IMR-90 (cell line): ENCODE data around the gene BLMH. TPM values are rescaled to one million over a fixed set of nuclear protein-coding genes. Genes with fewer than 3 reads are reported as not detected.

Source experiments
- ATAC-seq: fragments of 200-7000 bp; cut with Tn5 transposase; 2 replicates; pipeline ENCODE4 v1.9.1; 2020; ENCODE audit warnings: low read depth, mild to moderate bottlenecking, moderate library complexity
- BruUV-seq: library from RNA; stranded (reverse); fragments of 400-500 nt; replicated peaks from 2 replicates; lab custom pipeline; 2021; lab: Mats Ljungman, UMichigan
- CTCF ChIA-PET: fragments of 300-600 bp; formaldehyde crosslinking; extraction: SDS; loops from one replicate; lab custom pipeline; 2021; ENCODE audit warnings: antibody characterized with exemption; lab: Yijun Ruan, JAX
- POLR2A ChIA-PET: fragments of 300-600 bp; sonication (Branson Sonifier 250); formaldehyde crosslinking; loops from one replicate; lab custom pipeline; 2022; ENCODE audit warnings: antibody characterized with exemption; ENCODE audit not compliant: unreplicated experiment; lab: Charles Lee
- DNase-seq: peaks from one replicate; pipeline ENCODE4 v3.0.0; 2013
- H2AFZ ChIP-seq: replicated peaks from 2 replicates; pipeline ENCODE3; 2013; ENCODE audit warnings: low read length, mild to moderate bottlenecking; ENCODE audit not compliant: poor library complexity
- H2AK5ac ChIP-seq: 2 replicates; pipeline ENCODE4 v1.6.1; 2013; ENCODE audit warnings: low read depth, low read length, inconsistent platforms
- H2AK9ac ChIP-seq: replicated peaks from 2 replicates; pipeline ENCODE3; 2013; ENCODE audit warnings: mild to moderate bottlenecking, low read depth, low read length, moderate library complexity; ENCODE audit not compliant: poor library complexity
- H2BK120ac ChIP-seq: 2 replicates; pipeline ENCODE4 v1.6.1; 2013; ENCODE audit warnings: low read depth, low read length, inconsistent platforms
- H2BK15ac ChIP-seq: 3 replicates; pipeline ENCODE4 v1.6.1; 2013; ENCODE audit warnings: low read depth, low read length, inconsistent platforms
- H2BK20ac ChIP-seq: 2 replicates; pipeline ENCODE4 v1.6.1; 2013; ENCODE audit warnings: low read depth, mild to moderate bottlenecking, inconsistent platforms, low read length, moderate library complexity
- H2BK5ac ChIP-seq: 2 replicates; pipeline ENCODE4 v1.6.1; 2013; ENCODE audit warnings: mild to moderate bottlenecking, low read depth, low read length, inconsistent platforms; ENCODE audit not compliant: poor library complexity, severe bottlenecking
- H3K14ac ChIP-seq: replicated peaks from 2 replicates; pipeline ENCODE4 v1.6.1; 2013; ENCODE audit warnings: low read depth, low read length, inconsistent platforms
- H3K18ac ChIP-seq: 2 replicates; pipeline ENCODE4 v1.6.1; 2013; ENCODE audit warnings: low read depth, low read length, control low read depth
- H3K23ac ChIP-seq: 2 replicates; pipeline ENCODE4 v1.6.1; 2013; ENCODE audit warnings: low read depth, low read length, inconsistent platforms
- H3K27ac ChIP-seq: 2 replicates; pipeline ENCODE4 v1.5.1; 2013; ENCODE audit warnings: mild to moderate bottlenecking, control low read depth, low read length; ENCODE audit not compliant: insufficient read depth
- H3K27me3 ChIP-seq: 2 replicates; pipeline ENCODE4 v1.6.1; 2013; ENCODE audit warnings: low read length; ENCODE audit not compliant: control insufficient read depth, insufficient read depth
- H3K36me3 ChIP-seq: 2 replicates; pipeline ENCODE4 v1.6.1; 2013; ENCODE audit warnings: low read length, mixed read lengths; ENCODE audit not compliant: control insufficient read depth, insufficient read depth
- H3K4ac ChIP-seq: 2 replicates; pipeline ENCODE4 v1.6.1; 2013; ENCODE audit warnings: low read depth, low read length, inconsistent platforms
- H3K4me1 ChIP-seq: 2 replicates; pipeline ENCODE4 v1.6.1; 2013; ENCODE audit warnings: low read length, mixed read lengths; ENCODE audit not compliant: control insufficient read depth, insufficient read depth
- H3K4me2 ChIP-seq: 2 replicates; pipeline ENCODE4 v1.6.1; 2013; ENCODE audit warnings: low read depth, mild to moderate bottlenecking, control low read depth, low read length, moderate library complexity
- H3K4me3 ChIP-seq: 2 replicates; pipeline ENCODE4 v1.5.1; 2013; ENCODE audit warnings: low read depth, mild to moderate bottlenecking, control low read depth, low read length, moderate library complexity; ENCODE audit not compliant: insufficient read depth
- H3K56ac ChIP-seq: 2 replicates; pipeline ENCODE4 v1.6.1; 2013; ENCODE audit warnings: low read length, inconsistent platforms; ENCODE audit not compliant: insufficient read depth; ENCODE audit errors: extremely low read depth
- H3K79me1 ChIP-seq, 2 experiments: 2 replicates each; pipeline ENCODE4 v1.6.1; 2013; ENCODE audit warnings: low read length in 2 of 2, inconsistent platforms in 1 of 2, low read depth in 1 of 2
- H3K9ac ChIP-seq: 2 replicates; pipeline ENCODE4 v1.6.1; 2013; ENCODE audit warnings: low read depth, low read length, control low read depth
- H3K9me1 ChIP-seq: 2 replicates; pipeline ENCODE4 v1.6.1; 2013; ENCODE audit warnings: low read length, inconsistent platforms; ENCODE audit not compliant: insufficient read depth
- H3K9me3 ChIP-seq: 2 replicates; pipeline ENCODE4 v1.6.1; 2013; ENCODE audit warnings: low read length; ENCODE audit not compliant: control insufficient read depth, insufficient read depth
- H4K20me1 ChIP-seq: 2 replicates; pipeline ENCODE4 v1.6.1; 2013; ENCODE audit warnings: low read length, inconsistent platforms; ENCODE audit not compliant: insufficient read depth
- H4K5ac ChIP-seq: 2 replicates; pipeline ENCODE4 v1.6.1; 2013; ENCODE audit warnings: mild to moderate bottlenecking, low read depth, low read length, control low read depth
- H4K8ac ChIP-seq, 2 experiments: 2 replicates each; pipeline ENCODE4 v1.6.1; 2013; ENCODE audit warnings: low read depth in 2 of 2, low read length in 2 of 2, control low read depth in 1 of 2, inconsistent platforms in 1 of 2
- H4K91ac ChIP-seq: 2 replicates; pipeline ENCODE4 v1.6.1; 2013; ENCODE audit warnings: low read depth, low read length, inconsistent platforms; ENCODE audit not compliant: insufficient read depth
- MAFK ChIP-seq: IDR thresholded peaks from 2 replicates; pipeline ENCODE4 v1.6.1; 2012; ENCODE audit warnings: low read depth, low read length, improper control_type of control experiment
- POLR2A ChIP-seq: IDR thresholded peaks from 2 replicates; pipeline ENCODE4 v1.6.1; 2012; ENCODE audit warnings: mild to moderate bottlenecking, low read depth, low read length
- RAD21 ChIP-seq: IDR thresholded peaks from 2 replicates; pipeline ENCODE4 v1.6.1; 2012; ENCODE audit warnings: low read length, improper control_type of control experiment
- RCOR1 ChIP-seq: IDR thresholded peaks from 2 replicates; pipeline ENCODE4 v1.6.1; 2012; ENCODE audit warnings: mild to moderate bottlenecking, low read length, improper control_type of control experiment; ENCODE audit not compliant: insufficient replicate concordance
- WGBS, 2 experiments: methylation state at CpG; one replicate each; pipeline versions ENCODE4 v1.1.5 to v1.1.7; 2013; ENCODE audit warnings: missing lambda C conversion rate in 2 of 2; ENCODE audit not compliant: insufficient read length in 1 of 2; ENCODE audit errors: extremely low coverage in 2 of 2; 5-methylcytosine and 5-hydroxymethylcytosine counted together
- dilution Hi-C: fragments of 300-500 bp; cut with HindIII; formaldehyde crosslinking; loops from one replicate; pipeline ENCODE4 v1.14.3; 2018; ENCODE audit warnings: low sequenced_read_pairs; ENCODE audit not compliant: unreplicated experiment
- in situ Hi-C: fragments of 300-500 bp; cut with MboI; formaldehyde crosslinking; loops from 3 replicates; pipeline ENCODE4 v1.14.3; 2019; ENCODE audit warnings: low sequenced_read_pairs, inconsistent platforms, mixed read lengths
- intact Hi-C: fragments of 100-400 bp; cut with micrococcal nuclease; formaldehyde crosslinking; loops from 2 replicates; pipeline ENCODE4 v1.10.0; 2022
- polyA plus RNA-seq, 3 experiments: library from polyadenylated mRNA; depleted of rRNA; stranded (reverse); fragments of >200 nt; gene quantifications; 2 replicates each; pipeline ENCODE4 v1.2.3, GENCODE V29; 2012; ENCODE audit warnings: low replicate concordance in 1 of 3
- total RNA-seq: library from RNA; depleted of rRNA; stranded (reverse); fragments of >200 nt; gene quantifications from 2 replicates; pipeline ENCODE4 v1.2.3, GENCODE V29; 2012

The BLMH gene
- total and polyA plus RNA-seq, 2 of the 4 experiments (the other 2 are of a cell fraction) = 17.3 to 20.8 TPM

- peaks cover 54% of the 10 kb centered on the region for H3K27me3 ChIP-seq
- no peaks in the 10 kb centered on the region for H4K20me1 ChIP-seq
- no peak for DNase-seq
- in situ Hi-C loops = no loop called here
- WGBS, 2 experiments = 26% methylated on average over 22 of the region's 27 CpGs; no CpG with 5 or more reads in 1 of the 2 experiments
- CTCF ChIA-PET = no interaction called here
- TF ChIP-seq POLR2A = no peak
- TF ChIP-seq MAFK = no peak
- TF ChIP-seq RCOR1 = no peak
- no peak for TF ChIP-seq RAD21
- no peaks in the 10 kb centered on the region; the same call in 1 of the 2 replicates for H3K9me1 ChIP-seq
- no peak overlapping the region for H3K27ac ChIP-seq
- no peaks in the 10 kb centered on the region for H3K79me1 ChIP-seq
- H3K4me2 ChIP-seq = no peak overlapping the region
- H2AFZ ChIP-seq = peak overlapping the region; percentile 44
- no peak for ATAC-seq
- H4K5ac ChIP-seq = no peak overlapping the region
- intact Hi-C loops = no loop called here
- H3K23ac ChIP-seq = no peak overlapping the region
- H3K9me3 ChIP-seq = no peaks in the 10 kb centered on the region; the same call in 1 of the 2 replicates
- no TSS peak for BruUV-seq
- peaks cover 5% of the 10 kb centered on the region; the same call in 1 of the 2 replicates for H3K4me1 ChIP-seq
- no peak overlapping the region for H3K4me3 ChIP-seq
- no peak overlapping the region for H3K18ac ChIP-seq
- no peaks in the 10 kb centered on the region for H3K36me3 ChIP-seq
- no peak overlapping the region for H4K8ac ChIP-seq
- H4K91ac ChIP-seq = no peak overlapping the region
- H2AK9ac ChIP-seq = no peak overlapping the region
- no peak overlapping the region for H2BK15ac ChIP-seq
- dilution Hi-C loops = no loop called here
- no peak overlapping the region for H3K56ac ChIP-seq
- POLR2A ChIA-PET = no interaction called here
- H2BK120ac ChIP-seq = no peak overlapping the region
- H3K14ac ChIP-seq = no peak overlapping the region
- H3K4ac ChIP-seq = no peak overlapping the region
- H2BK20ac ChIP-seq = no peak overlapping the region
- H2BK5ac ChIP-seq = no peak overlapping the region
- H2AK5ac ChIP-seq = no peak overlapping the region
- no peak overlapping the region for H3K9ac ChIP-seq
Measured at GRCh38 chr17:30238387-30239088, 53.2 kb downstream of the BLMH start.
